Stomach (tissue), 4 donors: ENCODE data around the gene HNRNPA1.

Experiments used
- CTCF ChIP-seq, 7 experiments: fragments of 450-650 bp in 4 of 7; fragments of 200-600 bp in 3 of 7; sonication (generic) in 3 of 7; IDR thresholded peaks; one replicate each; pipeline ENCODE4 v1.5.1; 2016 to 2019; ENCODE audit warnings: antibody characterized with exemption in 7 of 7, control low read depth in 2 of 7, mild to moderate bottlenecking in 1 of 7
- POLR2A ChIP-seq, 4 donors: fragments of 450-650 bp; IDR thresholded peaks; one replicate each; pipeline ENCODE4 v1.6.1; 2016; ENCODE audit warnings: antibody characterized with exemption in 4 of 4, control low read depth in 2 of 4, mild to moderate bottlenecking in 1 of 4, moderate library complexity in 1 of 4

GRCh38 chr12:54253240-54253639 is 27.3 kb upstream of the HNRNPA1 start:
- TF ChIP-seq CTCF (IDR thresholded peaks at IDR 0.05) = no peak
- TF ChIP-seq POLR2A (IDR thresholded peaks at IDR 0.05) = no peak
